Measurements from ENCODE around the gene NT5DC2. TPM values are rescaled to one million over a fixed set of nuclear protein-coding genes. Genes with fewer than 3 reads are reported as not detected.

The NT5DC2 gene
- 283 to 309 TPM (median 298 TPM) in 3 replicates for total RNA-seq
- long read RNA-seq, transcript NT5DC2-201 (14 exons, 2,047 nt) = minor isoform, 10 of 549 reads
- long read RNA-seq, transcript NT5DC2-202 (14 exons, 1,795 nt) = major isoform, 323 of 549 reads
- long read RNA-seq, partial matches to known transcripts = 156 of 549 reads
- long read RNA-seq, other reads (novel, unspliced or antisense) = 58 of 549 reads

- DNase-seq (ENCODE audit: low spot score) = peak; percentile 91
- peaks cover 52% of the 10 kb centered on the region for H3K4me1 Mint-ChIP-seq (ENCODE audit: low read depth)
- H3K4me3 Mint-ChIP-seq (ENCODE audit: unreplicated experiment) = peak within 1 kb of the TSS; percentile 83
- H3K36me3 Mint-ChIP-seq (ENCODE audit: low read depth) = peaks cover 7% of the 10 kb centered on the region
- H3K27ac Mint-ChIP-seq (ENCODE audit: unreplicated experiment) = peak within 1 kb of the TSS; percentile 88
- H3K27me3 Mint-ChIP-seq (ENCODE audit: low read depth) = no peaks in the 10 kb centered on the region
- TF ChIP-seq, protein P1, sequence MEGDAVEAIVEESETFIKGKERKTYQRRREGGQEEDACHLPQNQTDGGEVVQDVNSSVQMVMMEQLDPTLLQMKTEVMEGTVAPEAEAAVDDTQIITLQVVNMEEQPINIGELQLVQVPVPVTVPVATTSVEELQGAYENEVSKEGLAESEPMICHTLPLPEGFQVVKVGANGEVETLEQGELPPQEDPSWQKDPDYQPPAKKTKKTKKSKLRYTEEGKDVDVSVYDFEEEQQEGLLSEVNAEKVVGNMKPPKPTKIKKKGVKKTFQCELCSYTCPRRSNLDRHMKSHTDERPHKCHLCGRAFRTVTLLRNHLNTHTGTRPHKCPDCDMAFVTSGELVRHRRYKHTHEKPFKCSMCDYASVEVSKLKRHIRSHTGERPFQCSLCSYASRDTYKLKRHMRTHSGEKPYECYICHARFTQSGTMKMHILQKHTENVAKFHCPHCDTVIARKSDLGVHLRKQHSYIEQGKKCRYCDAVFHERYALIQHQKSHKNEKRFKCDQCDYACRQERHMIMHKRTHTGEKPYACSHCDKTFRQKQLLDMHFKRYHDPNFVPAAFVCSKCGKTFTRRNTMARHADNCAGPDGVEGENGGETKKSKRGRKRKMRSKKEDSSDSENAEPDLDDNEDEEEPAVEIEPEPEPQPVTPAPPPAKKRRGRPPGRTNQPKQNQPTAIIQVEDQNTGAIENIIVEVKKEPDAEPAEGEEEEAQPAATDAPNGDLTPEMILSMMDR (IDR thresholded peaks at IDR 0.05) = peak; percentile 37
- no peaks in the 10 kb centered on the region for H3K9me3 Mint-ChIP-seq (ENCODE audit: low read depth)
Measured at GRCh38 chr3:52533623-52534280, at the start of gene NT5DC2. NT5DC2 (minus strand) TSS chr3:52533857; CDS start chr3:52533737, 120 bp downstream.

GRCh38 chr3:52574056-52574965 is 40.7 kb upstream of the NT5DC2 start:
- TF ChIP-seq, protein P1 (IDR thresholded peaks at IDR 0.05) = no peak
- Mint-ChIP-seq H3K36me3 (ENCODE audit: low read depth) (peaks cover 40% of the 10 kb centered on the region), H3K9me3 (ENCODE audit: low read depth) (peaks cover 3% of the 10 kb centered on the region), H3K4me1 (ENCODE audit: low read depth) (peaks cover 15% of the 10 kb centered on the region), H3K27ac (ENCODE audit: unreplicated experiment) (peak overlapping the region; percentile 43), H3K27me3 (ENCODE audit: low read depth) (no peaks in the 10 kb centered on the region), H3K4me3 (ENCODE audit: unreplicated experiment) (no peak overlapping the region)
- no peak for DNase-seq (ENCODE audit: low spot score)

DNA sequence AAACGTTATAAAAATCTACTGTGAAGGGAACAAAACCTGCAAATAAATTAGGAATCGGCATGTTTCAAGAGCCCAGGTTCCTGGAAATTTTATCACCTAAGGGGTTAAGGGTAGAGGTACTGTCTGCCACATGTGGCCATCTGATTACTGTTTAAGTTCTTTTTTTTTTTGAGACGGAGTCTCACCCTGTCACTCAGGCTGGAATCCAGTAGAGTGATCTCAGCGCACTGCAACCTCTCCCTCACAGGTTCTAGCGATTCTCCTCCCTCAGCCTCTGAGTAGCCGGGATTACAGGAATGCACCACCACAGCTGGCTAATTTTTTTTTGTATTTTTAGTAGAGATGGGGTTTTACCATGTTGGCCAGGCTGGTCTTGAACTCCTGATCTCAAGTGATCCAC is 38.6 kb upstream of the NT5DC2 start:
- DNase-seq (ENCODE audit: low spot score) = no peak
- Mint-ChIP-seq H3K36me3 (ENCODE audit: low read depth) (peaks cover 26% of the 10 kb centered on the region), H3K27ac (ENCODE audit: unreplicated experiment) (no peak overlapping the region), H3K4me3 (ENCODE audit: unreplicated experiment) (no peak overlapping the region), H3K27me3 (ENCODE audit: low read depth) (no peaks in the 10 kb centered on the region), H3K4me1 (ENCODE audit: low read depth) (peaks cover 15% of the 10 kb centered on the region), H3K9me3 (ENCODE audit: low read depth) (peaks cover 3% of the 10 kb centered on the region)
- TF ChIP-seq, protein P1 (IDR thresholded peaks at IDR 0.05) = no peak

- no peaks in the 10 kb centered on the region for H3K9me3 Mint-ChIP-seq (ENCODE audit: low read depth)
- H3K36me3 Mint-ChIP-seq (ENCODE audit: low read depth) = peaks cover 23% of the 10 kb centered on the region
- TF ChIP-seq, protein P1 (IDR thresholded peaks at IDR 0.05) = no peak
- H3K27me3 Mint-ChIP-seq (ENCODE audit: low read depth) = no peaks in the 10 kb centered on the region
- no peak overlapping the region for H3K4me3 Mint-ChIP-seq (ENCODE audit: unreplicated experiment)
- H3K27ac Mint-ChIP-seq (ENCODE audit: unreplicated experiment) = peak overlapping the region; percentile 3
- H3K4me1 Mint-ChIP-seq (ENCODE audit: low read depth) = peaks cover 15% of the 10 kb centered on the region
- no peak for DNase-seq (ENCODE audit: low spot score)
Measured at GRCh38 chr3:52570076-52570475, 36.4 kb upstream of the NT5DC2 start.

- H3K9me3 Mint-ChIP-seq (ENCODE audit: low read depth) = no peaks in the 10 kb centered on the region
- H3K27me3 Mint-ChIP-seq (ENCODE audit: low read depth) = no peaks in the 10 kb centered on the region
- H3K27ac Mint-ChIP-seq (ENCODE audit: unreplicated experiment) = no peak overlapping the region
- peaks cover 6% of the 10 kb centered on the region for H3K4me1 Mint-ChIP-seq (ENCODE audit: low read depth)
- TF ChIP-seq, protein P1 (IDR thresholded peaks at IDR 0.05) = no peak
- H3K4me3 Mint-ChIP-seq (ENCODE audit: unreplicated experiment) = no peak overlapping the region
- DNase-seq (ENCODE audit: low spot score) = no peak
- H3K36me3 Mint-ChIP-seq (ENCODE audit: low read depth) = peaks cover 19% of the 10 kb centered on the region
Measured at GRCh38 chr3:52568069-52568468, 34.4 kb upstream of the NT5DC2 start.
